Fibroblast of gingiva (primary cell): ENCODE results near the gene SERPINB5.

Experiments
- DNase-seq: peaks from one replicate; pipeline ENCODE4 v3.0.0-alpha.2; 2011; ENCODE audit warnings: low read depth

SERPINB5 gene

DNA sequence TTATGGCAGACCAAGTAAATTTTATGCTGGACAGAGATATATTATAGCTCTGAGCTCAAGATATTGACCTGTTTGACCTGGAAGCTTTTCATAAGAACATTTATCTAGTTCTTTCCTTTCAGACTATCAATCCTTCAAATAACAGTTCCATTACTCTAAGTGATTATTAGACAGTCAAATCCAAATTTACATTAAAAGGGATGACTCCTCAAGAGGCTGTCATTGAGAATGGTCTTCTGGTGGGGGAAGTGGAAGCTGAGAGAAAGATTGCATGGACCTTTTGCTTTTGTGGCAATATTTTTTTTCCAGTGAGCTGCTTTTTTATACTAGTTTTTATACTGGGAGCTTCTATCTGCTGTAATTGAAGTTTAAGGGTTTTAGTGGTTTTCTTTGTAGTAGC is 50.5 kb downstream of the SERPINB5 start:
- no peak for DNase-seq

- DNase-seq: no peak
Measured at GRCh38 chr18:63528863-63529492, 52.2 kb downstream of the SERPINB5 start.

DNA sequence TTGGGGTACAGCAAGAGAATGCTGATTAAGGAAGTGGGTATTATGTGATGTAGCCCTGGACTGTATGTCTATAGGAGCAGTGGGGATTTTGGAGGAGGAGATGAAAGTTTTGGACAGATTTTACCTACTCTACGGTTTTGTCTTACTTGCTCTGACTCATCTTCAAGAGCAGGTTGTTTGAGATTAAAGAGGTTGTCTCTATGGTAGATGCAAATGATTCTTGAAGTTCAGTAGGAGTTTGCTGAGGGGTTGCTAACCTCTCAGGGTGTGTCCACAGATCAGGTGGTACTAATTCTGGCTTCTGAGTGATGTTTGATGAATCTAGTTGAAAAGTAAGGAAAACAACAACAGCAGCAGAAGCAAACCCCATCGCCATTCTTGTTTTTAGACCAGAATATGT is 55.7 kb downstream of the SERPINB5 start:
- DNase-seq: no peak

DNA sequence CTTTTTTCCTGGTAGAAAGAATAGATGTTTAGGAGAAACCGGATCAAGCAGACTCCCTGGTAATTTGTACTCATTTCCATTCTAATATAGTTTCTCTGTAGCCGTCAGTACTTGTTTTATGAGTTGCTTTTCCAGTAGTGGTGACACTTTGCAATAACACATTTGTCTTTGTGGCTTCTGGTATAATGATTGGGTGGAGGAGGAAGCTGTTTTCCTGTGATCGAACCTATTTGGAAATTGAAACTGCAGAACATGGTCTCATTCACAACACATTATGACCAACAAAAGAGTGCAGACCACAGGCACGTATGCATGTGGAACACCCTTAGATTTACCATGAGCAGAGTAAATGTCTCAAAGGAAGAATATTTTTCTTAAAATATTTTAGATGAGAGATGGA is 57.9 kb downstream of the SERPINB5 start:
- no peak for DNase-seq

DNA sequence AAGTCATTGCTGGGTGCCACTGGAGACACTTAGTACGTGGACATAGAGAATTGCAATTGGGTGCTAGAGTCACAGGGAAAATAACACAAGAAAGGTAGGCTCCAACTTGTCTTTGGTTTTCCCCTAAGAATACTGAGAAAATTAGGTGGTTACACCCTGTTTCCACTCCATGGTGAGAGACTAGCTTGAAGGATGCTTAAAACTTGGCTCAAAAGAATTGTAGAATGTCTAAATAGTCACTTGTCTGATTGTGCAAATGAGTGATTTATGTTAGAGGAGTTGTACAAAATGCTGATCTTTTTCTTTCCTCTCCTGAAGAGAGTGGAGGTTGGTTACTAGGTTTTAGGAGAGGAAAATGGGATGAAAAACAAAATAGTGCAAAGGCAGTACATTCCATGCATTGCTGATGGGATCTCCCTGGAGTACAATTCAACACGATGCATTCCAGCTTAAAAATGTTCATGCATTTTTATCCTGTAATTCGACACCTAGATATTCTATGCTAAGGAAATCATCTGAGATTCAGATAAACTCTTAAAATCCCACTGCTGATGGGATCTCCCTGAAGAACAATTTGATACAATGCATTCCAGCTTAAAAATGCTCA is 63.2 kb downstream of the SERPINB5 start:
- peak; percentile 48 for DNase-seq

DNA sequence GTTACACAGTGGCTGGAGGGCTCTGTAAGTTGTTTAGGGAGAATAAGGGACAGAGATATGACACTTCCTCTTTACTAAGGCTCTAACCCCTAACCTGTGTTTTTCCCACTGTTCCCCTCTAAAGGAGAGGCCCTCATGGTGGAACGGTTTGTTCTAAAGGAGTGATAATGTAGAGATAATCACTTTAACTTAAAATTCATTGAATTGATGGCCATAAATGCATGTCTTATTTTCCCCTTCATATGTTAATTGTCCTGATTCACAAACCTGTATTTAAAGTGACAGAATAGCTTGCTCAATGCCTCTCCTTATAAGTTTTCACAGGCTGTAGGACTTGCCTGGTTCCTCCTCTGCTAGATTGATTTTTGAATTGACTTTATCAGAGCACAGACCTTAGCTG is 65.3 kb downstream of the SERPINB5 start, which contains the start of gene SERPINB12:
Gene SERPINB12, plus strand, starts transcription at position 301 of the 400 bp plus-strand sequence. CDS start 13,791 bp downstream, outside the sequence.
- no peak for DNase-seq

DNA sequence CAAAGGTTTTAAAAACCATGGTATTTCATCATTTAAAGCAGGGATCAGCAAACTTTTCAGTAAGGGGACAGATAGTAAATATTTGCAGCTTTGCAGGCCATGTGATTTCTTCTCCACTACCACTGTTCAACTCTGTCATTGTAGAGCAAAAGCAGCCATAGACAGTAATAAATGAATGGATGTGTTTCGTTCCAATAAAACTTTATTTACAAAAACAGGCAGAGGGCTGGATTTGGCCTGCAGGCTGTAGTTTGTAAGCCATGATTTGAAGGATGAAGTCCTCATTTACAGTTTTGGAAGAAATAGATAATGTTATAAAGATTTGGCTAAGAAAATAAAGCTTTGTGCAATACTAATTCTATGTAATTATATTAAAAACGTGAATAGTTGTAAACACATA is 67.3 kb downstream of the SERPINB5 start:
- no peak for DNase-seq

DNA sequence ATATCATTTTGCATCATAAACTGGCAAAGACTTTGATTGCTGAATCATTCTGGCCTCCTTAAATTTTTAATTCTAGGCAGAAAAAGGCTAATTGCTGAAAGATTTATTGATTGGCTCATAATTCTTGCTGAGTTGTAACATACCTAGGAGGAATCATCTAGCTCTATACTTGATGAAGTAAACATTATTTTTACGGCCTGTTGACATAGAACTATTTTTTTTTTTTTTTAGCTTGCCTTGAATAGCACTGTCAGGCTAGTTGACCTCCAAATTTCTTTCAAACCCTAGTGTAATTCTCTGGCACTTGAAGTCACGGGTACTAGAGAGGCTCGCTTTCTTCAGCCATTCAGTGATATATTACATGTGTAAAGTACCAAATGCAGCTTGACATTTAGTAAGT is 68.2 kb downstream of the SERPINB5 start:
- no peak for DNase-seq

DNA sequence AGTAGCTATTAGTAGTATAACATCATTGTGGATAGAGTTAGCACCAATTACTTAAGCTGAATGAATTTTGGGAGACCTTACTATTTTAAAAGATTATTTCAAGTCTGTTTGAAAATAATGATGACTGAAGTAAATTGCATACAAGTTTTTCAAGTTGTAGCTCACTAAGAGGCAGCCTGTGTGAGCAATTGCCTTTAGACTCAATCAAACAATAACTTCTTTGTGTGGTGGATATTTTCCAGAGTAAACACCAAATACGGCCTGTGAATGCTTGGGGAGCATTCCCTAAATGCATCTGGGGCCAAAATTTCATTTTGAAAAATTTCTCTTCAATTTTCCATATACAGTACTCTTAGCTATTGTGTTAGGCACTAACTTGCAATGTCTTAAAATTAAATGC is 73.3 kb downstream of the SERPINB5 start:
- no peak for DNase-seq

- DNase-seq: no peak
Measured at GRCh38 chr18:63551769-63552168, 75.0 kb downstream of the SERPINB5 start.

DNA sequence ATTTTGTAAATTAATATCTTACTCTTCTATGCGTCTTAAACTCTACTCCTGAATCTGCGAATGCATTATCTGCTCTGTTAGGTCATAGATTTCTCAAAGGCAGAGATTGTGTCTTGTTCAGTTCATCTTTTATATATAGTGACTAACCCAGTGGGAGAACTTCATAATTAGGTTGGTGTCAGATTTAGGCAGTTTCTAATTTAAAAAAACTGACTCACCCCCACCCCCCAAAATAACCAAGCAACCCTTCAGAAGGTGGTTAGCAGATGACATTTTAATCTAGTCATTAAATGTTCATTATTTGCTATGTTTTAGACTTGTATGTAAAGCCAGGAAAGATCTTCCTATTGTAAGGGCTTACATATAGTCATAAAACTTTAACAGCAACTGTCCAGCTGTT is 75.8 kb downstream of the SERPINB5 start:
- no peak for DNase-seq

DNA sequence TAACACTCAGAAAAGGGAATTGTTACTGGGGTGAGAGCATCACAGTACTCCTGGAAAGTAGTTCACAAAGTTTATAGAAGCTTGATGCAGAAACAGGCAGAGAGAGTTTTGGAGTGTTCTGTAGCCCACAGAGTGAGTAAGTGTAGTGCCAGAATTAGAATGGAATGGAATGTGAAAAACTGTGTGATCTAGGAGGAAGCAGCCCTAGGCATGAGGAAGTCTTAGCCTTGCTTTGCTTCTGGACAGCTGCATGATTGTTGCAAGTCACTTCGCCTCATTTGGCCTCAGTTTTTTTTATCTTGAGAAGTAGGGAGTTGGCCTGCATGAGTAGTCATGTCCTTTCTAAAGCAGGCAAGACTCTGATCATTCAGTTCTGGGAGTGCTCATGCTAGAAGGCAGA is 76.3 kb downstream of the SERPINB5 start:
- peak; percentile 67 for DNase-seq
